HepG2 (cell line): ENCODE data around the gene CDK7. TPM values are rescaled to one million over a fixed set of nuclear protein-coding genes. Genes with fewer than 3 reads are reported as not detected.

Source experiments
- ATF3 ChIP-seq: sonication (generic); formaldehyde crosslinking; IDR thresholded peaks from 2 replicates; pipeline ENCODE4 v1.4.0; 2020; ENCODE audit warnings: missing genetic modification reagents
- ATM ChIP-seq: fragments of 450-650 bp; IDR thresholded peaks from 2 replicates; pipeline ENCODE4 v1.7.1; 2017; ENCODE audit warnings: mild to moderate bottlenecking, borderline replicate concordance
- CREM ChIP-seq, 2 experiments: sonication (generic) in 1 of 2; formaldehyde crosslinking in 1 of 2; IDR thresholded peaks; 2 replicates each; pipeline versions ENCODE4 v1.4.0 to v1.6.1; 2016 to 2020; ENCODE audit warnings: antibody characterized with exemption in 1 of 2, mild to moderate bottlenecking in 1 of 2, missing genetic modification reagents in 1 of 2
- DNMT3B ChIP-seq: conservative IDR thresholded peaks from 2 replicates; pipeline ENCODE4 v1.6.1; 2016; ENCODE audit warnings: missing biosample characterization, control low read depth
- ELF3 ChIP-seq: IDR thresholded peaks from 2 replicates; pipeline ENCODE4 v1.6.1; 2016; ENCODE audit warnings: missing genetic modification reagents, missing compliant biosample characterization
- FLYWCH1 ChIP-seq: sonication (generic); formaldehyde crosslinking; IDR thresholded peaks from 2 replicates; pipeline ENCODE4 v1.8.1; 2023; ENCODE audit warnings: mild to moderate bottlenecking, missing genetic modification reagents
- FOXK2 ChIP-seq: fragments of 450-650 bp; IDR thresholded peaks from 2 replicates; pipeline ENCODE4 v1.6.1; 2016
- ISX ChIP-seq: sonication (generic); formaldehyde crosslinking; conservative IDR thresholded peaks from 2 replicates; pipeline ENCODE4 v1.5.0; 2020; ENCODE audit warnings: missing genetic modification reagents
- KMT2A ChIP-seq: sonication (generic); formaldehyde crosslinking; IDR thresholded peaks from 2 replicates; pipeline ENCODE4 v1.4.0; 2020; ENCODE audit warnings: missing genetic modification reagents
- MAX ChIP-seq: IDR thresholded peaks from 2 replicates; pipeline ENCODE4 v1.6.1; 2012; ENCODE audit warnings: inconsistent platforms
- ONECUT2 ChIP-seq: sonication (generic); formaldehyde crosslinking; IDR thresholded peaks from 2 replicates; pipeline ENCODE4 v1.4.0; 2020; ENCODE audit warnings: missing genetic modification reagents
- PHF20 ChIP-seq: sonication (generic); formaldehyde crosslinking; IDR thresholded peaks from 2 replicates; pipeline ENCODE4 v1.5.0; 2020; ENCODE audit warnings: mild to moderate bottlenecking, missing genetic modification reagents
- RFXAP ChIP-seq: sonication (generic); formaldehyde crosslinking; IDR thresholded peaks from 2 replicates; pipeline ENCODE4 v1.4.0; 2020; ENCODE audit warnings: missing genetic modification reagents, borderline replicate concordance
- SAFB2 ChIP-seq: sonication (generic); formaldehyde crosslinking; IDR thresholded peaks from 2 replicates; pipeline ENCODE4 v1.5.1; 2020; ENCODE audit warnings: missing genetic modification reagents, low read depth, mild to moderate bottlenecking, borderline replicate concordance
- TBP ChIP-seq: sonication (generic); formaldehyde crosslinking; IDR thresholded peaks from 2 replicates; pipeline ENCODE4 v1.5.0; 2020; ENCODE audit warnings: missing genetic modification reagents
- ZNF138 ChIP-seq: sonication (generic); formaldehyde crosslinking; IDR thresholded peaks from 2 replicates; pipeline ENCODE4 v1.5.0; 2020; ENCODE audit warnings: mild to moderate bottlenecking, low read depth, missing genetic modification reagents
- ZNF234 ChIP-seq: sonication (generic); formaldehyde crosslinking; conservative IDR thresholded peaks from 2 replicates; pipeline ENCODE4 v1.5.1; 2020; ENCODE audit warnings: mild to moderate bottlenecking, missing genetic modification reagents
- ZNF343 ChIP-seq: sonication (generic); formaldehyde crosslinking; IDR thresholded peaks from 2 replicates; pipeline ENCODE4 v1.4.0; 2020; ENCODE audit warnings: mild to moderate bottlenecking, missing genetic modification reagents
- ZNF607 ChIP-seq: sonication (generic); formaldehyde crosslinking; IDR thresholded peaks from 2 replicates; pipeline ENCODE4 v1.5.1; 2020; ENCODE audit warnings: missing genetic modification reagents, mild to moderate bottlenecking, borderline replicate concordance
- ZNF674 ChIP-seq: sonication (generic); formaldehyde crosslinking; IDR thresholded peaks from 2 replicates; pipeline ENCODE4 v1.5.0; 2020; ENCODE audit warnings: low read depth, mild to moderate bottlenecking, missing genetic modification reagents
- ZXDC ChIP-seq: sonication (generic); formaldehyde crosslinking; IDR thresholded peaks from 2 replicates; pipeline ENCODE4 v1.5.0; 2020; ENCODE audit warnings: mild to moderate bottlenecking, missing genetic modification reagents
- polyA plus RNA-seq, 8 experiments: library from polyadenylated mRNA; depleted of rRNA in 3 of 8; stranded (reverse) in 7 of 8; unstranded in 1 of 8; fragments of >200 nt; fragmentation: Illumina TruSeq in 4 of 8; extraction: Trizol in 4 of 8; gene quantifications; 2 replicates each; pipeline versions ENCODE4 v1.2.1 to v1.2.3, GENCODE V29; 2011 to 2016; ENCODE audit warnings: low read depth in 4 of 8, missing spikeins in 1 of 8, mixed read lengths in 1 of 8; ENCODE audit not compliant: insufficient read depth in 1 of 8
- total RNA-seq, 5 experiments: library from RNA; depleted of rRNA; stranded (reverse); fragments of >200 nt; fragmentation: Illumina TruSeq; extraction: Trizol; gene quantifications; 2 replicates each; pipeline ENCODE4 v1.2.3, GENCODE V29; 2016; ENCODE audit warnings: low read depth in 1 of 5
- TF ChIP-seq, protein P1 (sequence below): sonication (generic); formaldehyde crosslinking; IDR thresholded peaks from 2 replicates; pipeline ENCODE4 v1.4.0; 2020; ENCODE audit warnings: missing genetic modification reagents
- TF ChIP-seq, protein P2 (sequence below): sonication (generic); formaldehyde crosslinking; IDR thresholded peaks from 2 replicates; pipeline ENCODE4 v1.4.0; 2020; ENCODE audit warnings: missing genetic modification reagents, mild to moderate bottlenecking, borderline replicate concordance
- TF ChIP-seq, protein P3 (sequence below): sonication (generic); formaldehyde crosslinking; IDR thresholded peaks from 2 replicates; pipeline ENCODE4 v1.8.0; 2023; ENCODE audit warnings: mild to moderate bottlenecking, missing genetic modification reagents

Gene CDK7
- total and polyA plus RNA-seq, 2 of the 13 experiments (the other 11 are each of a cell fraction or from before 2014, with no cell fraction given), result 41.2 to 54.9 TPM

DNA sequence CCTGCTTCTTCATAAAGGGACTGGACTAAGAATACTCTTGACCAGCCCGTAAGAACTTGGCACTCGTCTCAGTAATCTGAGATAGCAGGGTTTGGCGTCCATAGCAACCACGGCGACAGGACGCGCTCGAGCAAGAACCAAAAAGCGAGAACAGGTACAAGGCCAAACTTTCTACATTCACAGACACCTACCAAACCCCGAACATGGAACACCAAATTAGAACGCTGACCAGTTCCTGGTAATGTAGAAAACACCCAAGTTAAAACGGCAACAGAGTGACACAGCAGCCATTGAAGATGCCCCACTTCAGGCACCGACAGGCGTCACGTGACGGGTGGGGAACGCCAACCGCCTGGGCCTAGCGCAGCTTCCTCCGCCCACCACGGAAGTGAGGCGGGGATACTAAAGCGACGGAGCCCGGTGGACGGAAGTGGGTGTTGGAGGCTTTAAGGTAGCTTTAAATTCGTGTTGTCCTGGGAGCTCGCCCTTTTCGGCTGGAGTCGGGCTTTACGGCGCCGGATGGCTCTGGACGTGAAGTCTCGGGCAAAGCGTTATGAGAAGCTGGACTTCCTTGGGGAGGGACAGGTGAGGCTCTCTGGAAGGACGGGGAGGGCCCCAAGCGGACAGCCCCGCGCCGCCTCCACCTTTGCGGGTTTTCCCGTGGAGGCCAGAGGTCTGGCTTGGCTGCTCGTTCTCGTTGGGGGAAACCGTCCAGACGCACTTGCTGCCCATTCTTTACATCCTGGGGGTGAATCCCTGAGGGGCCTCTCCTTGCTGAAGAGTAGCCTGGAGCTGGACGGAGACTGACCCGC lies at the start of gene CDK7 (continued):
- TF ChIP-seq, protein P1, sequence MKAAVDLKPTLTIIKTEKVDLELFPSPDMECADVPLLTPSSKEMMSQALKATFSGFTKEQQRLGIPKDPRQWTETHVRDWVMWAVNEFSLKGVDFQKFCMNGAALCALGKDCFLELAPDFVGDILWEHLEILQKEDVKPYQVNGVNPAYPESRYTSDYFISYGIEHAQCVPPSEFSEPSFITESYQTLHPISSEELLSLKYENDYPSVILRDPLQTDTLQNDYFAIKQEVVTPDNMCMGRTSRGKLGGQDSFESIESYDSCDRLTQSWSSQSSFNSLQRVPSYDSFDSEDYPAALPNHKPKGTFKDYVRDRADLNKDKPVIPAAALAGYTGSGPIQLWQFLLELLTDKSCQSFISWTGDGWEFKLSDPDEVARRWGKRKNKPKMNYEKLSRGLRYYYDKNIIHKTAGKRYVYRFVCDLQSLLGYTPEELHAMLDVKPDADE (CRISPR knock-in tag), result no peak
- TF ChIP-seq, protein P2, sequence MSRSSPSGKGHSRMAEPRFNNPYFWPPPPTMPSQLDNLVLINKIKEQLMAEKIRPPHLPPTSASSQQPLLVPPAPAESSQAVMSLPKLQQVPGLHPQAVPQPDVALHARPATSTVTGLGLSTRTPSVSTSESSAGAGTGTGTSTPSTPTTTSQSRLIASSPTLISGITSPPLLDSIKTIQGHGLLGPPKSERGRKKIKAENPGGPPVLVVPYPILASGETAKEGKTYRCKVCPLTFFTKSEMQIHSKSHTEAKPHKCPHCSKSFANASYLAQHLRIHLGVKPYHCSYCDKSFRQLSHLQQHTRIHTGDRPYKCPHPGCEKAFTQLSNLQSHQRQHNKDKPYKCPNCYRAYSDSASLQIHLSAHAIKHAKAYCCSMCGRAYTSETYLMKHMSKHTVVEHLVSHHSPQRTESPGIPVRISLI (CRISPR knock-in tag), result no peak
- TF ChIP-seq ATF3 (CRISPR knock-in tag) (no peak), RFXAP (0 out of 2 replicates have a peak, but pooled peaks have one; percentile 23), DNMT3B (no peak), ZNF234 (CRISPR knock-in tag) (no peak), ONECUT2 (CRISPR knock-in tag) (no peak), ZXDC (CRISPR knock-in tag) (no peak), ZNF138 (no peak; the same call in 1 of the 2 replicates), PHF20 (CRISPR knock-in tag) (peak; percentile 91), ISX (CRISPR knock-in tag) (no peak), ZNF343 (no peak), ATM (no peak), FLYWCH1 (CRISPR knock-in tag) (no peak), FOXK2 (peak; percentile 76), ZNF607 (CRISPR knock-in tag) (peak; percentile 90; the same call in 1 of the 2 replicates), TBP (CRISPR knock-in tag) (no peak), KMT2A (CRISPR knock-in tag) (peak; percentile 93), ELF3 (peak; percentile 82; the same call in 1 of the 2 replicates), CREM (IDR thresholded peaks at IDR 0.05) (peak; percentile 68), CREM (CRISPR knock-in tag; IDR thresholded peaks at IDR 0.05) (no peak), ZNF674 (CRISPR knock-in tag) (no peak), MAX (peak; percentile 79; the same call in 1 of the 2 replicates), SAFB2 (CRISPR knock-in tag) (no peak)
- TF ChIP-seq, protein P3, sequence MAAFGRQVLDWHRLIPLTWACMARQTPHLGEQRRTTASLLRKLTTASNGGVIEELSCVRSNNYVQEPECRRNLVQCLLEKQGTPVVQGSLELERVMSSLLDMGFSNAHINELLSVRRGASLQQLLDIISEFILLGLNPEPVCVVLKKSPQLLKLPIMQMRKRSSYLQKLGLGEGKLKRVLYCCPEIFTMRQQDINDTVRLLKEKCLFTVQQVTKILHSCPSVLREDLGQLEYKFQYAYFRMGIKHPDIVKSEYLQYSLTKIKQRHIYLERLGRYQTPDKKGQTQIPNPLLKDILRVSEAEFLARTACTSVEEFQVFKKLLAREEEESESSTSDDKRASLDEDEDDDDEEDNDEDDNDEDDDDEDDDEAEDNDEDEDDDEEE, result peak; percentile 68; the same call in 1 of the 2 replicates
